ENCODE results near the gene ADAMTSL4.

- no peak for TF ChIP-seq POLR2A (IDR thresholded peaks at IDR 0.05)
- no peak for TF ChIP-seq CTCF (IDR thresholded peaks at IDR 0.05 in 4 of 5, conservative IDR thresholded peaks at IDR 0.05 in 1 of 5)
These were observed 25.3 kb downstream of the ADAMTSL4 start for GRCh38 chr1:150574260-150575071.

Data from gastrocnemius medialis (tissue), 4 donors.